NB4 (cell line): ENCODE data around the gene REC114.

Experiments used
- DNase-seq: peaks from one replicate; pipeline ENCODE4 v3.0.0; 2010; ENCODE audit warnings: low read depth
- H3K4me3 ChIP-seq: one replicate; pipeline ENCODE4 v1.5.1; 2011; ENCODE audit warnings: mild to moderate bottlenecking, low read depth, low read length, moderate library complexity
- CTCF ChIP-seq: IDR thresholded peaks from one replicate; pipeline ENCODE4 v1.5.1; 2012; ENCODE audit warnings: low read depth, low read length
- MAX ChIP-seq: IDR thresholded peaks from 2 replicates; pipeline ENCODE4 v1.6.1; 2011; ENCODE audit warnings: low read depth, low read length
- MYC ChIP-seq: IDR thresholded peaks from 2 replicates; pipeline ENCODE4 v1.6.1; 2011; ENCODE audit warnings: low read depth, low read length
- POLR2A ChIP-seq: IDR thresholded peaks from 2 replicates; pipeline ENCODE4 v1.6.1; 2011; ENCODE audit warnings: mild to moderate bottlenecking; ENCODE audit not compliant: insufficient read length; ENCODE audit errors: extremely low read depth

The REC114 gene

GRCh38 chr15:73589766-73590165 lies 146.8 kb downstream of the REC114 start:
- DNase-seq: no peak
- no peak overlapping the region for H3K4me3 ChIP-seq
- TF ChIP-seq POLR2A (no peak), MAX (no peak), MYC (no peak), CTCF (no peak)

GRCh38 chr15:73590263-73590662 lies 147.3 kb downstream of the REC114 start:
- no peak for DNase-seq
- no peak overlapping the region for H3K4me3 ChIP-seq
- TF ChIP-seq POLR2A (no peak), CTCF (no peak), MYC (no peak), MAX (no peak)

- no peak for DNase-seq
- TF ChIP-seq CTCF (no peak), MAX (no peak), MYC (no peak), POLR2A (no peak)
Observed at GRCh38 chr15:73593304-73594074, 150.5 kb downstream of the REC114 start.

GRCh38 chr15:73594109-73594508 lies 151.1 kb downstream of the REC114 start:
- H3K4me3 ChIP-seq: no peak overlapping the region
- DNase-seq: no peak
- TF ChIP-seq MYC: no peak
- no peak for TF ChIP-seq CTCF
- no peak for TF ChIP-seq POLR2A
- TF ChIP-seq MAX: no peak

More at GRCh38 chr15:73593304-73594074, 150.5 kb downstream of the REC114 start:
- H3K4me3 ChIP-seq: no peak overlapping the region

GRCh38 chr15:73596174-73596573 lies 153.2 kb downstream of the REC114 start:
- DNase-seq: no peak
- H3K4me3 ChIP-seq: no peak overlapping the region
- no peak for TF ChIP-seq MAX
- TF ChIP-seq POLR2A: no peak
- TF ChIP-seq MYC: no peak
- no peak for TF ChIP-seq CTCF

- no peak overlapping the region for H3K4me3 ChIP-seq
- DNase-seq: no peak
- TF ChIP-seq POLR2A (no peak), MAX (no peak), CTCF (no peak)
Observed at GRCh38 chr15:73597036-73597638, 154.2 kb downstream of the REC114 start.
